ENCODE data around the gene ABCA7.

The ABCA7 gene

DNA sequence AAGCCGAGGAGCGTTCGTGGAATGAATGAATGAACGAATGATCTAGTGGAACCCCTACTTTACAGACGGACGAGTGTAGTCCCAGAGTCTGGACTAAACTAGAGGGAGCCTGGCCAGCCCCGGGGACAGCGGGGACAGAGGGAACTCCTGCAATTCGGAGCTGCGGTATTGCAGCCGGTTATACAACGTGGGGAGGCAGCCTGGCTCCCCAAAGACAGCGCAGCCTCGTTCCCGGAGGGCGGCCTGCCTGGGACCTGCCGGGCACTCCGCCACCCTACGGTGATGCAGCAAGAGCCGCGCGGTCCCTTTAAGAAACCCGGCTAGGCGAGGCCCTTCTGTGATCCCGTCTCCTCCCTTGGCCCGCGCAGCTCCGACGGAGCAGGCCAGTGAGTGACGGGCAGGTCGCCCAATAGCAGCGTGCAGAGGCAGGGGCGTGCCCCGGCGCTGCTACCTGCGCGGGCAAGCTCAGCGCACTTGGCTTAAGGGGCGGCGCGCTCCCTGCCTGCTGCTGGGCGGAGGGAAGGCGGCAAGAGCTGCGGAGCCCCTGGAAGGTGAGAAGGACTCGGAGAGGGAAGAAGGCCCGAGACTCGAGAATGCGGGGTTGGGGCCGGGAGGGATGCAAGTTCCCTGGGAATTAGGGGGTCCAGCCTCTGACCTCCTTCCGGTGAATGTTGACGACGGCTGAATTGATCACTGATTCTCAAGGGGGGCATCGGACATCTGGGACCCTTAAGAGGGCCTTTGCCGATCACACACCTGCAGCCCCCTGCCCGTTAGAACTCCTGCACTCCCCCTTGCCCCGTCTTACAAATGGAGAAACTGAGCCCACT lies at the start of gene ABCA7:
TSS of gene ABCA7 (plus strand) at position 462 of the 830 bp plus-strand sequence. CDS start 1,255 bp downstream, outside the sequence.
- DNase-seq (ENCODE audit: low read depth in 2 of 2): peak; percentile 100

- DNase-seq (ENCODE audit: low read depth in 2 of 2): no peak
These were observed 49.8 kb upstream of the ABCA7 start for GRCh38 chr19:990119-990571.

GRCh38 chr19:990746-991145 lies 49.2 kb upstream of the ABCA7 start:
- DNase-seq (ENCODE audit: low read depth in 2 of 2): no peak

DNA sequence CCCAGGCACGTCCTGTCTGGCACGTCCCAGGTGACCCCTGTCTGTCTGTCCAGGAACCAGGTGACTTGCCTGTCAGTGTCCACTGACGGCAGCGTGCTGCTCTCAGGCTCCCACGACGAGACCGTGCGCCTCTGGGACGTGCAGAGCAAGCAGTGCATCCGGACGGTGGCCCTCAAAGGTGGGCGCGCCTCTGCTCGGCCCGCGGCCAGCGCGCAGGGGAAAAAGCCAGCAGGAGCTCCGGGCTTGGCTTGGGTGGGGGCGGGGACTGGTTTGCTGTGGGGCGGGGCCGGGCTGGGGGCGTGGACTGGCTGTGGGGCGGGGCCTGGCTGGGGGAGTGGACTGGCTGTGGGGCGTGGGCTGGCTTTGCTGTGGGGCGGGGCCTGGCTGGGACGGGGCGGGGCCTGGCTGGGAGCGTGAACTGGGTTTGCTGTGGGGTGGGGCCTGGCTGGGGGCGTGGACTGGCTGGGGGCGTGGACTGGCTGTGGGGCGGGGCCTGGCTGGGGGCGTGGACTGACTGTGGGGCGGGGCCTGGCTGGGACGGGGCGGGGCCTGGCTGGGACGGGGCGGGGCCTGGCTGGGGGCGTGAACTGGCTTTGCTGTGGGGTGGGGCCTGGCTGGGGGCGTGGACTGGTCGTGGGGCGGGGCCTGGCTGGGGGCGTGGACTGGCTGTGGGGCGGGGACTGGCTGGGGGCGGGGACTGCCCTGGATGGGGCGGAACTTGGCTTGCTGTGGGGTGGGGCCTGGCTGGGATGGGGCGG lies 48.6 kb upstream of the ABCA7 start:
- DNase-seq (ENCODE audit: low read depth in 2 of 2): peak; percentile 48 to 64

- no peak for DNase-seq (ENCODE audit: low read depth in 2 of 2)
These were observed 47.8 kb upstream of the ABCA7 start for GRCh38 chr19:991932-992669.

GRCh38 chr19:992670-993055 lies 47.2 kb upstream of the ABCA7 start:
- no peak for DNase-seq (ENCODE audit: low read depth in 2 of 2)

DNA sequence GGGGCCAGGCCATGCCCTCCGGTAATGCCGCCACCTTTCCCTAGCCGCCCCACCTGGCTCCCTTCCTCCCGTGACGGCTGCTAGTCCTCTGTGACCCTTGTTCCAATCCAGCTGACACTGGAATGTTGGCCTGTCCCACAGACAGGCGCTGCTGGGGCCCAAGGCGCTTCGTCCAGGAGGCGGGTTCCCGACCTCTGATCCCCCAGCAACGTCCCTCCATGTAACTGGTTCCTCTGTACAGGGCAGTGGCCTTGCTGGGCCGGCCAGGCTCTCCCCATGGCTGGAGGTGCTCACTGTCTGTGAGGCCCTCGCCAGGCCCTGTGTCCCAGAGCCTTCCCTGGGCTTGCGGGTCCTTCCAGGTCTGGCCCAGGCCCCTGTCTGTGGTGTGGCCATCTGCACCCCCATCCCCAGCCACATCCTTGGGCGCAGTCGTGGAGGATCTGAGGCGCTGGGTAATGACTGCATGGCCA lies 46.5 kb upstream of the ABCA7 start:
- DNase-seq (ENCODE audit: low read depth in 2 of 2): no peak

DNA sequence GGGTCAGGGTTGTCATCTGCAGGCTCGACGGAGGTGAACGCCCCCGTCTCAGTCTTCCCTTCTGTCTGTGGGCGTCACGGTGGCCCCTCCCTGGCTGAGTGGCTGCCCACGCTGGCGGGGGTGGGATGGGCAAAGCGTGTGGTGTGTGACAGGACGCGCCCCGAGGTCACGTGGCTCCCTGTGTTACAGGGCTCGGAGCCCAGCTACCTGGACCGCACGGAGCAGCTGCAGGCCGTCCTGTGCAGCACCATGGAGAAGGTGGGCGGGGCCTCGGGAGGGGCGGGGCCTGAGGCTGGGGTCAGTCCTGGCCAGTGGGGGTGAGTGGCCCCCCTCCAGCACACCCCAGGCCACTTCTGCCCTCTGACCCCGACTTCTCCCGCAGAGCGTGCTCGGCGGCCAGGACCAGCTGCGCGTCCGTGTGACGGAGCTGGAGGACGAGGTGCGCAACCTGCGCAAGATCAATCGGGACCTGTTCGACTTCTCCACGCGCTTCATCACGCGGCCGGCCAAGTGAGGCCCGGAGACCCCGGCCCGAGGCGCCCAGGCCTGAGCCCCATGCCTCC lies 46.0 kb upstream of the ABCA7 start:
- DNase-seq (ENCODE audit: low read depth in 2 of 2): no peak

GRCh38 chr19:994516-994915 lies 45.4 kb upstream of the ABCA7 start:
- DNase-seq (ENCODE audit: low read depth in 2 of 2): no peak

- DNase-seq (ENCODE audit: low read depth in 2 of 2): no peak
These were observed 44.7 kb upstream of the ABCA7 start for GRCh38 chr19:995051-995827.

GRCh38 chr19:996051-996838 lies 43.7 kb upstream of the ABCA7 start:
- peak; percentile 37 to 38 for DNase-seq (ENCODE audit: low read depth in 2 of 2)

DNA sequence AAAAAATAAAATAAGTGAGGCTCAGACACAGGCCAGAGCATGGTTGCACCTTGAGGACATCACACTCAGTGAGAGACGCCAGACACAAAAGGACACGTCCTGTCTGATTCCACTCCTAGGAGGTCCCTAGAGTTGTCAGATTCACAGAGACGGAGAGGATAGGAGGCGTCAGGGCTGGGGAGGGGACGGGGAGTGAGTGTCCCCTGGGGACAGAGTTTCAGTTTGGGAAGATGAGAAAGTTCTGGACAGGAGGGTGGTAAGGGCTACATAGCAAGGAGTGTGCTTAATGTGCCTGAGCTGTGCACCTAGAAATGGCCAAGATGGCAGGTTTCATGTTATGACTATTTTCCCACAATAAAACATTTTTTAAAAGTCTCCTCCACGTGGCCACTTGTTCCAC lies 41.8 kb upstream of the ABCA7 start:
- DNase-seq (ENCODE audit: low read depth in 2 of 2): no peak

- DNase-seq (ENCODE audit: low read depth in 2 of 2): no peak
These were observed 40.6 kb upstream of the ABCA7 start for GRCh38 chr19:999379-999719.

DNA sequence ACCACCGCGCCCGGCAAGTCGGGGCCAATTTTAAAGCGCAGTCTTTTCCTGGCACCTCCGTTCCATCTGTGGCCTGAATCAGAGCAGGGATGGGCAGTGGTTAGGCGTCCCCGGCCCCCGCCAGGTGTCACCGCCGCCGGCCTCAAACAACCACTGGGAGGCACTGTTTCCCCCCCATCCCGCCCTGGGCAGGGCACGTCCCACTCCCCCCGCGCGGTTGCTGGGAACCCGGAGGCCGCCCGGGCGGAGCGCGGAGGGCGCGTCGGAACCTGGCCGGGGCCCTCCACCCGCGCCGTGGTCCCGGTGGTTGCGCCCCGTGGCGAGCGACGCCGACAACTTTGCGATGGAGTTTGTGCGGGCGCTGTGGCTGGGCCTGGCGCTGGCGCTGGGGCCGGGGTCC lies 39.8 kb upstream of the ABCA7 start, which contains the start of gene GRIN3B:
TSS of gene GRIN3B (plus strand) at position 325 of the 400 bp plus-strand sequence. CDS start at position 344, 19 bp downstream.
- DNase-seq (ENCODE audit: low read depth in 2 of 2): peak; percentile 46 to 63

GRCh38 chr19:1000591-1001537 lies 39.0 kb upstream of the ABCA7 start:
- DNase-seq (ENCODE audit: low read depth in 2 of 2): no peak

GRCh38 chr19:1001538-1002166 lies 38.3 kb upstream of the ABCA7 start:
- DNase-seq (ENCODE audit: low read depth in 2 of 2): peak; percentile 48 to 66

- DNase-seq (ENCODE audit: low read depth in 2 of 2): no peak
These were observed 37.3 kb upstream of the ABCA7 start for GRCh38 chr19:1002600-1002999.

DNA sequence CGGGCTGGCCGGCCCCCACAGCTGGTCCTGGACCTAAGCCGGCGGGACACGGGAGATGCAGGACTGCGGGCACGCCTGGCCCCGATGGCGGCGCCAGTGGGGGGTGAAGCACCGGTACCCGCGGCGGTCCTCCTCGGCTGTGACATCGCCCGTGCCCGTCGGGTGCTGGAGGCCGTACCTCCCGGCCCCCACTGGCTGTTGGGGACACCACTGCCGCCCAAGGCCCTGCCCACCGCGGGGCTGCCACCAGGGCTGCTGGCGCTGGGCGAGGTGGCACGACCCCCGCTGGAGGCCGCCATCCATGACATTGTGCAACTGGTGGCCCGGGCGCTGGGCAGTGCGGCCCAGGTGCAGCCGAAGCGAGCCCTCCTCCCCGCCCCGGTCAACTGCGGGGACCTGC lies 36.6 kb upstream of the ABCA7 start:
- no peak for DNase-seq (ENCODE audit: low read depth in 2 of 2)

Data from activated CD4-positive, alpha-beta T cell treated with anti-CD3 and anti-CD28 coated beads for 24 hours (primary cell).